ENCODE measurements around the gene RBM27.

DNA sequence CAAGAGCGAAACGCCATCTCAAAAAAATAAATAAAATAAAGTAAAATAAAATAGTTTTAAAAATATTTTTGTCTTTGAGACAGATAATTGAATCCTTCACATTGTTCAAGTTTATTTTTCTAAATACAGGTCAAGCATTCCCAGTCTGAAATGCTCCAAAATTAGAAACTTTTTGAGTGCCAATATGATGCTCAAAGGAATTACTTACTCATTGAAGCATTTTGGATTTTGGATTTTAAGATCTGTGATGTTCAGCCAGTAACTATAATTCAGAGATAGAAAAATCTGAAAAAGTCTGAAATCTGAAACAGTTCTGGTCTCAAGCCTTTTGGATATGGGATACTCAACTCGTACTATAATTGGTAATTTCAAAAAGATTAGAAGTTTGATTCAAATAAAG, 39.8 kb downstream of the RBM27 start:
- TF ChIP-seq, protein P1, sequence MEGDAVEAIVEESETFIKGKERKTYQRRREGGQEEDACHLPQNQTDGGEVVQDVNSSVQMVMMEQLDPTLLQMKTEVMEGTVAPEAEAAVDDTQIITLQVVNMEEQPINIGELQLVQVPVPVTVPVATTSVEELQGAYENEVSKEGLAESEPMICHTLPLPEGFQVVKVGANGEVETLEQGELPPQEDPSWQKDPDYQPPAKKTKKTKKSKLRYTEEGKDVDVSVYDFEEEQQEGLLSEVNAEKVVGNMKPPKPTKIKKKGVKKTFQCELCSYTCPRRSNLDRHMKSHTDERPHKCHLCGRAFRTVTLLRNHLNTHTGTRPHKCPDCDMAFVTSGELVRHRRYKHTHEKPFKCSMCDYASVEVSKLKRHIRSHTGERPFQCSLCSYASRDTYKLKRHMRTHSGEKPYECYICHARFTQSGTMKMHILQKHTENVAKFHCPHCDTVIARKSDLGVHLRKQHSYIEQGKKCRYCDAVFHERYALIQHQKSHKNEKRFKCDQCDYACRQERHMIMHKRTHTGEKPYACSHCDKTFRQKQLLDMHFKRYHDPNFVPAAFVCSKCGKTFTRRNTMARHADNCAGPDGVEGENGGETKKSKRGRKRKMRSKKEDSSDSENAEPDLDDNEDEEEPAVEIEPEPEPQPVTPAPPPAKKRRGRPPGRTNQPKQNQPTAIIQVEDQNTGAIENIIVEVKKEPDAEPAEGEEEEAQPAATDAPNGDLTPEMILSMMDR (conservative IDR thresholded peaks at IDR 0.05; ENCODE audit: low read length), result no peak
- TF ChIP-seq EZH2phosphoT487 (IDR thresholded peaks at IDR 0.05; ENCODE audit: borderline replicate concordance, low read depth, low read length), result no peak
